ENCODE measurements around the gene SYPL2. TPM values are rescaled to one million over a fixed set of nuclear protein-coding genes. Genes with fewer than 3 reads are reported as not detected.

Gene SYPL2
- total RNA-seq, 1 experiment from 2014 or later: not detected

GRCh38 chr1:109527846-109528695 lies 61.7 kb downstream of the SYPL2 start:
- no peak overlapping the region for H3K4me3 Mint-ChIP-seq (ENCODE audit: low read depth, unreplicated experiment)
- CTCF ChIA-PET: no interaction called here
- no TSS peak for BruUV-seq (replicated peaks)
- no peak overlapping the region for H3K27ac Mint-ChIP-seq (ENCODE audit: unreplicated experiment)
- no peaks in the 10 kb centered on the region for H3K9me3 Mint-ChIP-seq (ENCODE audit: low read depth, unreplicated experiment)
- no peak for DNase-seq
- intact Hi-C loops (cut with micrococcal nuclease; ENCODE audit: unreplicated experiment): no loop called here
- TF ChIP-seq CTCF (IDR thresholded peaks at IDR 0.05; ENCODE audit: unreplicated experiment): no peak
- peaks cover 72% of the 10 kb centered on the region for H3K27me3 Mint-ChIP-seq (ENCODE audit: unreplicated experiment)
- peaks cover 5% of the 10 kb centered on the region for H3K36me3 Mint-ChIP-seq (ENCODE audit: insufficient read depth, unreplicated experiment)
- H3K4me1 Mint-ChIP-seq (ENCODE audit: low read depth, unreplicated experiment): peaks cover 6% of the 10 kb centered on the region

DNA sequence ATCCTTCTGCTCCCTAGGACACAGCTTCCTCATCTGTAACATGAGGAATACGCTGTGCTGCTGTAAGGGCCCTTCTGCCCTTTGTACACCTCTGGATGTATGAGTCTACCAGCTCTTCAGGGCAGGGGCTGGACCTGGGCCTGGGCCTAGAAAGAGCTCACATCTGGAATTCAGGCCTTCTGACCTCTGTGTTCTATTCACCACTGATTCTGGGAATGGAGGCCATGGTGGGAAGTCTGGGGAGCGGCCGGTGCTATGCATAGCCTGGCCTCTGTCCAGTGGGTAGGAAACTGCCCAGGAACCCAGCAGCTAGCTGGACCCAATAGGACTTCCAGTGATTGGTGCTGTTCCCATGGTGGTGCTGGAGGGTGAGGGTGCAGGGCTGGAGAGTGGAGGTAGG lies 62.4 kb downstream of the SYPL2 start:
- CTCF ChIA-PET: no interaction called here
- Mint-ChIP-seq H3K27me3 (ENCODE audit: unreplicated experiment) (peaks cover 66% of the 10 kb centered on the region), H3K4me1 (ENCODE audit: low read depth, unreplicated experiment) (peaks cover 6% of the 10 kb centered on the region), H3K27ac (ENCODE audit: unreplicated experiment) (no peak overlapping the region), H3K36me3 (ENCODE audit: insufficient read depth, unreplicated experiment) (peaks cover 5% of the 10 kb centered on the region), H3K9me3 (ENCODE audit: low read depth, unreplicated experiment) (no peaks in the 10 kb centered on the region), H3K4me3 (ENCODE audit: low read depth, unreplicated experiment) (no peak overlapping the region)
- no peak for DNase-seq
- BruUV-seq (replicated peaks): no TSS peak
- intact Hi-C loops (cut with micrococcal nuclease; ENCODE audit: unreplicated experiment): no loop called here
- TF ChIP-seq CTCF (IDR thresholded peaks at IDR 0.05; ENCODE audit: unreplicated experiment): no peak

DNA sequence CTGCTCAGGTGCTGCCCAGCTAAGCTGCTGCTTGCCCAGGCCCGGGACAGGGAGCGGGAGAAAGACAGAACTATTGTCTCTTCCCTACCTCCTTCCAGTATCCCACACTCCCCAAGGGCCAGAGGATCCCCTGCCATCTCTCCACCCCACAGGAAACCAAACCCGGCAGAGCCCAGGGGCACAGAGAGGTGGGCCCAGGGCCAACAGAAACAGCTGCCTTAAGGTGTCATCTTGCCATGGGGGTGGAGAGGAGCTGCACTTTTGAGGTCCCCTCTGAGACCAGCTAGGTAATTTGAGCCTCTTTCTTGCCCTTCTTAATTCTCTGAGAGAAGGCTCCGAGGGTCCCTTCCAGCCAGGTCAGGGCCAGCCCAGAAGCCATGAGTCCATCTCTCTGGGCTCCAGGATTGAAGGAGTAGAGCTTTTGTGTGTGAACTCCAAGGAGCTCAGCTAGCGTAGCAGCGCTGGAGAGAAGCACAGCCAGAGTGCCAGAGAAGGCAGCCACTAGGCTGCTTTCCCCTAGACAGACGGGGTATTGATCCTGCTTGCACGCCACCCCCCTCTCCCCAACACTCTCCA lies 63.6 kb downstream of the SYPL2 start:
- peaks cover 5% of the 10 kb centered on the region for H3K36me3 Mint-ChIP-seq (ENCODE audit: insufficient read depth, unreplicated experiment)
- no TSS peak for BruUV-seq (replicated peaks)
- no peak for TF ChIP-seq CTCF (IDR thresholded peaks at IDR 0.05; ENCODE audit: unreplicated experiment)
- H3K27ac Mint-ChIP-seq (ENCODE audit: unreplicated experiment): no peak overlapping the region
- no peak for DNase-seq
- H3K9me3 Mint-ChIP-seq (ENCODE audit: low read depth, unreplicated experiment): no peaks in the 10 kb centered on the region
- CTCF ChIA-PET: interaction anchor here (1.0 to 1.4 kb wide), 2 partner anchors 31 to 39 kb away, joined by 3 to 4 read pairs; no protein-coding TSS in a partner anchor
- intact Hi-C loops (cut with micrococcal nuclease; ENCODE audit: unreplicated experiment): no loop called here
- peaks cover 65% of the 10 kb centered on the region for H3K27me3 Mint-ChIP-seq (ENCODE audit: unreplicated experiment)
- H3K4me3 Mint-ChIP-seq (ENCODE audit: low read depth, unreplicated experiment): no peak overlapping the region
- peaks cover 6% of the 10 kb centered on the region for H3K4me1 Mint-ChIP-seq (ENCODE audit: low read depth, unreplicated experiment)

DNA sequence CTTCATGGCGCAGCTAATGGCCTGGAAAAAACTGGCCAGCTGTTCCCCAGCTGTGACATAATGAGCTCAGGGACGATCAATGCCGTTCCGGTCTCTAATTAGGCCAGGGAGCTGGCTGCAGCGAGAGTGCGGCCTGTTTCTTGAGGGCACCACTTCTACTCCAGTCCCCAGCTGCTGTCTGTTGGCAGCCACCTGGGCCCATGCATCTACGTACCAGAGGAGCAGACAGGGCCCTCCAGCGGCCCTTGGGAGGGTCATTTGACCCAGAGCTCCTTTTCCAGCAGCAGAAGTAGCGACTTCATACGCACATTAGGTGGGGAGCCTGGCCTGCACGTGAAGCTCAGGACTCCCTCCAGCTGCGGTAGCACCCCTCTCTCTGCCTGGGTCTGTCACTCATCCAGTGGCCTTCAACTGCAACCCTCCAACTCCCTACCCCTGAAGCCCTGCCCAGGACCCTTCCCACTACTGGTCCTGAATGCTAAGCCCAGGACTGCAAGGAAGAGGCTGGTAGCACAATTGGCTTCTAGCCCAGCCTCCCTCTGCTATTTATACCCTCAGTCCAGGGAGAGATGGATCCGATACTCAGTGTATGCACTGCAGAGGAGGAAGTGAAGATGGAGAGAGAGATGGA lies 64.2 kb downstream of the SYPL2 start:
- CTCF ChIA-PET: interaction anchor here (1.0 to 1.4 kb wide), 2 partner anchors 31 to 40 kb away, joined by 3 to 4 read pairs; no protein-coding TSS in a partner anchor
- H3K9me3 Mint-ChIP-seq (ENCODE audit: low read depth, unreplicated experiment): no peaks in the 10 kb centered on the region
- DNase-seq: no peak
- peaks cover 6% of the 10 kb centered on the region for H3K4me1 Mint-ChIP-seq (ENCODE audit: low read depth, unreplicated experiment)
- H3K27ac Mint-ChIP-seq (ENCODE audit: unreplicated experiment): no peak overlapping the region
- TF ChIP-seq CTCF (IDR thresholded peaks at IDR 0.05; ENCODE audit: unreplicated experiment): no peak
- intact Hi-C loops (cut with micrococcal nuclease; ENCODE audit: unreplicated experiment): no loop called here
- peaks cover 62% of the 10 kb centered on the region for H3K27me3 Mint-ChIP-seq (ENCODE audit: unreplicated experiment)
- peaks cover 5% of the 10 kb centered on the region for H3K36me3 Mint-ChIP-seq (ENCODE audit: insufficient read depth, unreplicated experiment)
- H3K4me3 Mint-ChIP-seq (ENCODE audit: low read depth, unreplicated experiment): no peak overlapping the region
- no TSS peak for BruUV-seq (replicated peaks)
